ENCODE data around the gene CFDP1. TPM values are rescaled to one million over a fixed set of nuclear protein-coding genes. Genes with fewer than 3 reads are reported as not detected.
A peak's percentile ranks its signal among the peaks of the same experiment; 100 is the strongest.

Gene CFDP1
- total and polyA plus RNA-seq, 8 donors = 25.8 to 126 (median 60.7) TPM; not detected in 1

- DNase-seq = peak; percentile 93 to 97
- H3K9me3 ChIP-seq = no peaks in the 10 kb centered on the region
- H3K4me1 ChIP-seq = peaks cover 88 to 96% (median 95%) of the 10 kb centered on the region in 4 donors
- intact Hi-C loops (cut with DNase I; ENCODE audit: low total_unique reads) = no loop called here
- H3K27ac ChIP-seq = peak within 1 kb of the TSS; percentile 96 to 100 (median 98)
- peak within 1 kb of the TSS; percentile 55 to 89 (median 82) for H3K4me3 ChIP-seq
- no peaks in the 10 kb centered on the region for H3K36me3 ChIP-seq
- 0 to 12% (median 1%) methylated on average over 11 to 84 of the region's 84 CpGs for WGBS, 5 donors
- H3K27me3 ChIP-seq = peaks cover 0 to 45% (median 6%) of the 10 kb centered on the region in 3 donors
- no peak for TF ChIP-seq EP300 (IDR thresholded peaks at IDR 0.05)
- TF ChIP-seq CTCF (IDR thresholded peaks at IDR 0.05) = peak in 1 of 7 experiments; percentile 30
- TF ChIP-seq POLR2A (IDR thresholded peaks at IDR 0.05) = no peak
- peak; percentile 49 to 86 (median 79) for TF ChIP-seq POLR2AphosphoS5 (IDR thresholded peaks at IDR 0.05)
These were observed 181.8 kb downstream of the CFDP1 start, which contains the start of gene BCAR1 for GRCh38 chr16:75251280-75252048. TSS of gene BCAR1 (minus strand) at chr16:75251624. CDS start at chr16:75251482, 142 bp downstream.

- DNase-seq = peak; percentile 80 to 91
- no peak for TF ChIP-seq EP300 (IDR thresholded peaks at IDR 0.05)
- TF ChIP-seq POLR2AphosphoS5 (IDR thresholded peaks at IDR 0.05) = peak in 2 of 3 donors; percentile 58 to 69
- no peak for TF ChIP-seq CTCF (IDR thresholded peaks at IDR 0.05)
- TF ChIP-seq POLR2A (IDR thresholded peaks at IDR 0.05) = peak in 1 of 4 donors; percentile 43
- peaks cover 88 to 95% (median 95%) of the 10 kb centered on the region in 4 donors for H3K4me1 ChIP-seq
- H3K36me3 ChIP-seq = no peaks in the 10 kb centered on the region
- H3K27me3 ChIP-seq = peaks cover 0 to 44% (median 6%) of the 10 kb centered on the region in 3 donors
- WGBS, 5 donors = 0 to 1% (median 1%) methylated on average over 14 to 59 of the region's 59 CpGs
- H3K27ac ChIP-seq = peak overlapping the region; percentile 96 to 100 (median 98)
- H3K9me3 ChIP-seq = no peaks in the 10 kb centered on the region
- intact Hi-C loops (cut with DNase I; ENCODE audit: low total_unique reads) = no loop called here
- H3K4me3 ChIP-seq = peak overlapping the region; percentile 55 to 89 (median 82)
These were observed 182.5 kb downstream of the CFDP1 start for GRCh38 chr16:75250809-75251279.

GRCh38 chr16:75250089-75250808 is 183.1 kb downstream of the CFDP1 start:
- TF ChIP-seq POLR2AphosphoS5 (IDR thresholded peaks at IDR 0.05) = peak in 2 of 3 donors; percentile 78 to 83
- no peak for TF ChIP-seq CTCF (IDR thresholded peaks at IDR 0.05)
- no peak for TF ChIP-seq EP300 (IDR thresholded peaks at IDR 0.05)
- TF ChIP-seq POLR2A (IDR thresholded peaks at IDR 0.05) = no peak
- intact Hi-C loops (cut with DNase I; ENCODE audit: low total_unique reads) = no loop called here
- peak; percentile 87 to 90 for DNase-seq
- no peaks in the 10 kb centered on the region for H3K36me3 ChIP-seq
- H3K9me3 ChIP-seq = no peaks in the 10 kb centered on the region
- peaks cover 0 to 41% (median 6%) of the 10 kb centered on the region in 3 donors for H3K27me3 ChIP-seq
- H3K27ac ChIP-seq = peak overlapping the region; percentile 96 to 100 (median 98)
- H3K4me3 ChIP-seq = peak overlapping the region; percentile 55 to 89 (median 82)
- 2 to 7% (median 4%) methylated on average over 25 to 29 of the region's 29 CpGs for WGBS, 5 donors
- peaks cover 90 to 95% (median 94%) of the 10 kb centered on the region in 4 donors for H3K4me1 ChIP-seq

GRCh38 chr16:75249441-75249840 is 183.9 kb downstream of the CFDP1 start:
- intact Hi-C loops (cut with DNase I; ENCODE audit: low total_unique reads) = no loop called here
- TF ChIP-seq POLR2AphosphoS5 (IDR thresholded peaks at IDR 0.05) (no peak), POLR2A (IDR thresholded peaks at IDR 0.05) (no peak), CTCF (IDR thresholded peaks at IDR 0.05) (no peak), EP300 (IDR thresholded peaks at IDR 0.05) (no peak)
- peak in 1 of 2 donors; percentile 14 for DNase-seq
- Histone ChIP-seq H3K27ac (peak overlapping the region; percentile 96 to 100 (median 98)), H3K27me3 (peaks cover 0 to 41% (median 6%) of the 10 kb centered on the region in 3 donors), H3K4me1 (peaks cover 90 to 95% (median 94%) of the 10 kb centered on the region in 4 donors), H3K36me3 (no peaks in the 10 kb centered on the region), H3K9me3 (no peaks in the 10 kb centered on the region), H3K4me3 (peak overlapping the region; percentile 55 to 89 (median 82))
- 39 to 54% (median 51%) methylated on average over 5 of the region's 5 CpGs for WGBS, 5 donors
